Breast epithelium (tissue), 4 donors: Measurements from ENCODE around the gene RERE. TPM values are rescaled to one million over a fixed set of nuclear protein-coding genes. Genes with fewer than 3 reads are reported as not detected.

Experiments used
- DNase-seq, 2 donors: peaks; one replicate each; pipeline ENCODE4 v3.0.0-alpha.2; 2019; ENCODE audit warnings: low spot score in 2 of 2
- H3K27ac ChIP-seq, 2 donors: fragments of 200-600 bp; sonication (generic) in 1 of 2; one replicate each; pipeline ENCODE4 v1.5.1; 2016 to 2019; ENCODE audit warnings: mild to moderate bottlenecking in 1 of 2
- H3K27me3 ChIP-seq, 2 donors: fragments of 200-600 bp; sonication (generic) in 1 of 2; one replicate each; pipeline versions ENCODE4 v1.5.1 to v1.6.0; 2017 to 2019; ENCODE audit warnings: control low read depth in 1 of 2, mild to moderate bottlenecking in 1 of 2
- H3K36me3 ChIP-seq: fragments of 200-600 bp; one replicate; pipeline ENCODE4 v1.5.1; 2019
- H3K4me1 ChIP-seq, 2 donors: fragments of 200-600 bp; sonication (generic); one replicate each; pipeline ENCODE4 v1.5.1; 2016 to 2019; ENCODE audit warnings: control low read depth in 1 of 2
- H3K4me3 ChIP-seq, 3 donors: fragments of 200-600 bp; sonication (generic); 1 replicate in 2 of 3; 2 replicates in 1 of 3; pipeline ENCODE4 v1.5.1; 2016 to 2019; ENCODE audit warnings: mild to moderate bottlenecking in 3 of 3, moderate library complexity in 2 of 3
- H3K9me3 ChIP-seq, 2 donors: fragments of 200-600 bp; sonication (generic) in 1 of 2; one replicate each; pipeline ENCODE4 v1.5.1; 2016 to 2019; ENCODE audit warnings: control low read depth in 1 of 2
- POLR2A ChIP-seq: fragments of 450-650 bp; IDR thresholded peaks from one replicate; pipeline ENCODE4 v1.6.1; 2016; ENCODE audit warnings: antibody characterized with exemption, mild to moderate bottlenecking, moderate library complexity
- POLR2AphosphoS5 ChIP-seq, 3 donors: sonication (generic); formaldehyde crosslinking; IDR thresholded peaks; one replicate each; pipeline ENCODE4 v1.6.1; 2017; ENCODE audit warnings: antibody characterized with exemption in 3 of 3
- intact Hi-C: fragments of 100-400 bp; cut with DNase I; formaldehyde crosslinking; loops from one replicate; pipeline ENCODE4 v1.15.1; 2023; ENCODE audit warnings: low total_unique reads
- total RNA-seq, 3 donors: library from RNA; depleted of rRNA; stranded (reverse); fragments of >200 nt; gene quantifications; one replicate each; pipeline ENCODE4 v1.1.0, GENCODE V29; 2016
- TF ChIP-seq, protein P1 (sequence below), 3 donors: fragments of 450-650 bp; IDR thresholded peaks; one replicate each; pipeline ENCODE4 v1.5.1; 2016 to 2017; ENCODE audit warnings: antibody characterized with exemption in 3 of 3, mild to moderate bottlenecking in 3 of 3, moderate library complexity in 3 of 3

RERE gene
- total RNA-seq, 3 donors from 2014 or later = 65.8 to 166 (median 123) TPM

DNA sequence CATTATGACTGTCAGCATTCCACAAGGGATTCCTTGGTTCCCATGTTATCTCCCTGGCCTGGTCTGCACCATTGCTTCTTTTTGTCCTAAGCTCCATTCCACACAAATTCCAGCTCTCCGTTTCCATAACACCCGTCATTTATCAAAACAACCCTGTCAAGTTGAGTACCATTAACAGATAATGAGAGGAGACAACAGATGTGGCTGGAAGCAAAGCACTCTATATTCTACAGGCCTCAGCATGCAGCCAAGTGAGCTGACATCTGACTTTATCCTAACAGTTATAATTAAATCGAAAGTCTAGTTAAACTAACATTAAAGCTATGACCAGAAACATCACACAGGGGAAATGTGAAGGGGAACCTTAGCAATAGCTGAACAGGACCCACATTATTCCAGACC lies 110.4 kb downstream of the RERE start:
- TF ChIP-seq POLR2A = no peak
- TF ChIP-seq, protein P1, sequence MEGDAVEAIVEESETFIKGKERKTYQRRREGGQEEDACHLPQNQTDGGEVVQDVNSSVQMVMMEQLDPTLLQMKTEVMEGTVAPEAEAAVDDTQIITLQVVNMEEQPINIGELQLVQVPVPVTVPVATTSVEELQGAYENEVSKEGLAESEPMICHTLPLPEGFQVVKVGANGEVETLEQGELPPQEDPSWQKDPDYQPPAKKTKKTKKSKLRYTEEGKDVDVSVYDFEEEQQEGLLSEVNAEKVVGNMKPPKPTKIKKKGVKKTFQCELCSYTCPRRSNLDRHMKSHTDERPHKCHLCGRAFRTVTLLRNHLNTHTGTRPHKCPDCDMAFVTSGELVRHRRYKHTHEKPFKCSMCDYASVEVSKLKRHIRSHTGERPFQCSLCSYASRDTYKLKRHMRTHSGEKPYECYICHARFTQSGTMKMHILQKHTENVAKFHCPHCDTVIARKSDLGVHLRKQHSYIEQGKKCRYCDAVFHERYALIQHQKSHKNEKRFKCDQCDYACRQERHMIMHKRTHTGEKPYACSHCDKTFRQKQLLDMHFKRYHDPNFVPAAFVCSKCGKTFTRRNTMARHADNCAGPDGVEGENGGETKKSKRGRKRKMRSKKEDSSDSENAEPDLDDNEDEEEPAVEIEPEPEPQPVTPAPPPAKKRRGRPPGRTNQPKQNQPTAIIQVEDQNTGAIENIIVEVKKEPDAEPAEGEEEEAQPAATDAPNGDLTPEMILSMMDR (IDR thresholded peaks at IDR 0.05) = no peak
- no peak for TF ChIP-seq POLR2AphosphoS5 (IDR thresholded peaks at IDR 0.05)
- H3K27ac ChIP-seq = peak overlapping the region in 1 of 2 donors; percentile 4
- H3K36me3 ChIP-seq = no peaks in the 10 kb centered on the region
- intact Hi-C loops = no loop called here
- no peaks in the 10 kb centered on the region for H3K27me3 ChIP-seq
- H3K4me1 ChIP-seq = peaks cover 0 to 3% of the 10 kb centered on the region in 2 donors
- H3K4me3 ChIP-seq = no peak overlapping the region
- no peaks in the 10 kb centered on the region for H3K9me3 ChIP-seq
- no peak for DNase-seq

DNA sequence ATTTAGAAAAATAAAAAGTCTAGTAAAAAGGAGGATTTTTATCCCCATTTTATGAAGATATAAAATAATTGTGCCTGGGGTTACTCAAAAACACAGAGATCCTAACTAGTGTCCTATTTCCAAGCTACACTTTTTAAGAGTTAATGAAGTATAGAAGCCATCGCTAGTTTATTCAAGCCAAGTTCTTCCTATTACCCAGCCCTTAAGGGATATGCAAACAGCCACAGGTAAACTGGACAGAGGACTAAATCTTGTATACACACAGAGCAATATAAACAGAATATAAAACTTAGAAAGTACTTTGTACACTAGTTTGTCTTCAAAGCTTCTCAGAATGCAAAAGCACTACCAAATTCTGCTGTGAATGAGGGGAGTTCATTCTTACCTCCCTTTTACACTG lies 111.1 kb downstream of the RERE start:
- H3K4me1 ChIP-seq = peaks cover 0 to 3% of the 10 kb centered on the region in 2 donors
- intact Hi-C loops = no loop called here
- no peak overlapping the region for H3K27ac ChIP-seq

DNA sequence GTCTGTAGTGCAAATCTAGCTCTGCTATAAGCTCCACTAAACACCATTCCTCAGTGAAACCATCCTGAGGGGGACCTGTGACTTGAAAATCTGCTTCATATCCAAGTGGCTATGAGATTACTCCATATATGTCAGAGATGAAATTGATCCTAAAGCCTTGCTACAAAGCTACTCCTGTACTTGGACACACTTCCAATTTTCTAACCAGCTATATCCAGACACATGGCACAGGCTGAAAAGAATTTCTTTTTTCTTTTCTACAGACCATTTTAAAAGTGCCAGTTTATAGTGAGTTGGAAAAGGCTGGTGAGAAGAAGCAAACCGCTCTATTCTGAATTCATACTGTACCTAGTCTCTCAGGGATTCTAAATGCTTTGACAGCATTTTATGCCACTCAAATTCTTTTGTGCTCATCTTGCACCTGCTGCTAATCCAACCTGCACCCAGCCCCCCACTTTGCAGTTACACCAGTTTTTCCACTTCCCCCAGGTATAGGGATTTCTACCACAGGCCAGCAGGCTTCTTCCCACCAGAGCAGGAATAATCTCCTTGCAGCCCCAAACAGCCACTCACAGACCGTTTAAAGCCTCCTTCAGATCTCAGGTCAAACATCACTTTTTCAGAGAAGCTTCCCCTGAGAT lies 112.5 kb downstream of the RERE start:
- no peaks in the 10 kb centered on the region for H3K9me3 ChIP-seq

More for the DNA sequence above, 111.1 kb downstream of the RERE start:
- Histone ChIP-seq H3K9me3 (no peaks in the 10 kb centered on the region), H3K36me3 (no peaks in the 10 kb centered on the region), H3K27me3 (no peaks in the 10 kb centered on the region), H3K4me3 (no peak overlapping the region)
- no peak for DNase-seq
- TF ChIP-seq POLR2A = no peak
- TF ChIP-seq, protein P1 (IDR thresholded peaks at IDR 0.05) = no peak
- no peak for TF ChIP-seq POLR2AphosphoS5 (IDR thresholded peaks at IDR 0.05)

DNA sequence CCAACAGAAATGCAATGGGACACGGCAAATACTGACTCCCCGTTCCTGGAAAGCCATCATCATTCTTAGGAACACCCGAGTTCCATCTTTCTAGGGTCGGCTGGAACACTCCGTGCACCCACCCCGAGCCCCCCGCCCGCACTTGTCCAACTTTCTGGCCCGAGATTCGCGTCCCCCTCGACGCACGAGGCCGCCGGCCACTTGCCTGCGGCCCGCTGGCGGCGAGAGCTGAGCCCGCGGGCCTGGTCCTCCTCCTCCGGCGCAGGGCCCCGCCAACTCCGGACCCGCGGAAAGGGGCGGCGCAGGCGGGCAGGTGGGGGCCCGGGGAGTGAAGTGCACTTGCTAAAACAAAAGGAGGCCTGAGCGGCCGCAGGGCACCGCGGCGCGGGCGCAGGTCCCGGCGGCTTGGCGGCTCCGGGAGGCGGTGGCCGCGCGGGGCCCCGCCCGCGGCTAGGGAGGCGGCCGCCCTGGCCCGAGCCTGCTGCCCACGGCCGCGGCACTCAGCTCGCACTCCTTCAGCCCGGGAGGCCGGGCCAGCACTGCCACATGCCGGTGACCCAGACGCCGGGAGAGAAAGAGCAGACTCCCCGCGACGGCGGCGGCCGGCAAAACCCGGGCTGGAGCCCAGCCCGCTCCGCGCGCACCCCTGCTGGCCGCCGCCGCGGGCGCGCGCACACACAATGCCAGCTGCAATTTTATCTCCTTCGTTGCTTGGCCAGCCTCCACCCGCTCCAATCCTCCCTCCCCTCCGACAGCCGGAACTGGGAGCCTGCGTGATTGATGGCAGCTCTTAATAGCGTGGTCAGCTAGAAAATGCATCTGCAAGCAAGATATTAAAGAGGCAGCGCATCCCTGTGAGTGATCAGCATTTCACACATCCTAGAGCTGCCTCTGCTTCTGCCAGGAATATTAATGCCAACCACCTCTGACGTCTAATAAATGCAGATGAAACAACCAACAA lies 114.3 kb downstream of the RERE start:
- H3K27ac ChIP-seq = peak overlapping the region; percentile 83 to 86
- peak; percentile 67 to 84 for DNase-seq
- intact Hi-C loops = no loop called here

More for the DNA sequence above, 112.5 kb downstream of the RERE start:
- H3K27me3 ChIP-seq = no peaks in the 10 kb centered on the region
- H3K4me3 ChIP-seq = no peak overlapping the region
- H3K36me3 ChIP-seq = no peaks in the 10 kb centered on the region
- intact Hi-C loops = no loop called here
- peaks cover 0 to 9% of the 10 kb centered on the region in 2 donors for H3K4me1 ChIP-seq
- peak overlapping the region in 1 of 2 donors; percentile 33 for H3K27ac ChIP-seq
- DNase-seq = no peak
- TF ChIP-seq POLR2AphosphoS5 (IDR thresholded peaks at IDR 0.05) (no peak), POLR2A (no peak)
- TF ChIP-seq, protein P1 (IDR thresholded peaks at IDR 0.05) = no peak

More for the DNA sequence above, 114.3 kb downstream of the RERE start:
- Histone ChIP-seq H3K36me3 (no peaks in the 10 kb centered on the region), H3K4me1 (peaks cover 0 to 9% of the 10 kb centered on the region in 2 donors), H3K9me3 (no peaks in the 10 kb centered on the region), H3K4me3 (peak overlapping the region; percentile 67 to 78 (median 75)), H3K27me3 (no peaks in the 10 kb centered on the region)
- TF ChIP-seq, protein P1 (IDR thresholded peaks at IDR 0.05) = peak in 2 of 3 donors; percentile 14 to 26
- peak; percentile 13 to 27 (median 27) for TF ChIP-seq POLR2AphosphoS5 (IDR thresholded peaks at IDR 0.05)
- no peak for TF ChIP-seq POLR2A
